BLaER1 (cell line): ENCODE measurements around the gene JAK3.
"Not testable (repeated sequence)": the region's sequence is repeated elsewhere in the genome, so short reads cannot be mapped to it uniquely, and the experiment has no call there.

Experiments
- H3K27ac ChIP-seq: shearing (Covaris generic); formaldehyde crosslinking; 2 replicates; pipeline ENCODE4 v1.8.1; 2022
- H3K27me3 ChIP-seq: shearing (Covaris generic); formaldehyde crosslinking; 2 replicates; pipeline ENCODE4 v1.8.1; 2022
- H3K36me3 ChIP-seq: shearing (Covaris generic); formaldehyde crosslinking; 2 replicates; pipeline ENCODE4 v1.8.1; 2022
- H3K4me1 ChIP-seq: shearing (Covaris generic); formaldehyde crosslinking; 2 replicates; pipeline ENCODE4 v1.8.1; 2022
- H3K4me2 ChIP-seq: shearing (Covaris generic); formaldehyde crosslinking; 2 replicates; pipeline ENCODE4 v1.8.1; 2022
- H3K4me3 ChIP-seq: shearing (Covaris generic); formaldehyde crosslinking; 2 replicates; pipeline ENCODE4 v1.8.1; 2022
- H3K9ac ChIP-seq: shearing (Covaris generic); formaldehyde crosslinking; 2 replicates; pipeline ENCODE4 v1.8.1; 2022
- H3K9me3 ChIP-seq: shearing (Covaris generic); formaldehyde crosslinking; 2 replicates; pipeline ENCODE4 v1.8.1; 2022
- H4K20me1 ChIP-seq: shearing (Covaris generic); formaldehyde crosslinking; 2 replicates; pipeline ENCODE4 v1.8.1; 2022
- Cebpa-rat ChIP-seq: shearing (Covaris generic); IDR thresholded peaks from 2 replicates; pipeline ENCODE4 v1.8.1; 2022

JAK3 gene

DNA sequence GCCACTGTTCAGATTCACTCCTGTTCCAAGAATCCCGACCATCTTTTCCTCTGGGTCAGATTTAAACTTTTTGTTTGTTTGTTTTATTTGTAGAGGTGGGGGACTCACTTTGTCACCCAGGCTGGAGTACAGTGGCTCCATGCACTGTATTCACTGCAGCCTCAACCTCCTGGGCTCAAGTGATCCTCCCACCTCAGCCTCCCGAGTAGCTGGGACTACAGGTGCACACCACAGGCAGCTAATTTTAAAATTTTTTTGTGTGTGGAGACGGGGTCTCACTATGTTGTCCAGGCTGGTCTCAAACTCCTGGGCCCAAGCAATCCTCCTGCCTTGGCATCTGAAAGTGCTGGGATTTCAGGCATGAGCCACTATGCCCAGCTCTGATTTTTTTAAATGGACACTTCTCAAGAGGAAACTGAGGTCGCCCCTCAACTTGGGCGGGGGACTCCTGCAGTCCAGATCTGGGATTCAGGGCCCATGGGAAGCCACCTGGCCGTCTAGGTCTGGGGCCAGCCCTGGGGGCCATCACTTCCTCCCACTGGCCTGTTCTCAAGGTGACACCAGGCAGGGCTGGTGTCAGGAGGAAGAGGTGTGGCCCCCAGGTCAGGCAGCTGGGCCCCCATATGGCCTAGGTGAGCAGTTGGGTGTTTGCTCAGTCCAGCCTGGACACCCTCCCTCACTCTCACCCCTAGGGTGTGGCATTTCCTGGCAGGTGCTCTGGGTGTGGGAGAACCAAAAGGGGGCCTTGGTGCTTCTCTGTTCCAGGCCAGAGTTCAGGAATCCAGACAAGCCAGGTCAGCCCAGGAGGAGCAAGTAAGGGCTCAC, 51.6 kb downstream of the JAK3 start:
- Histone ChIP-seq H3K9ac (no peak overlapping the region), H3K9me3 (no peaks in the 10 kb centered on the region), H3K4me3 (no peak overlapping the region), H3K4me1 (peaks cover 17% of the 10 kb centered on the region), H3K4me2 (no peak overlapping the region), H4K20me1 (no peaks in the 10 kb centered on the region), H3K27ac (no peak overlapping the region), H3K36me3 (no peaks in the 10 kb centered on the region), H3K27me3 (peaks cover 34% of the 10 kb centered on the region)
- no peak for TF ChIP-seq Cebpa-rat

DNA sequence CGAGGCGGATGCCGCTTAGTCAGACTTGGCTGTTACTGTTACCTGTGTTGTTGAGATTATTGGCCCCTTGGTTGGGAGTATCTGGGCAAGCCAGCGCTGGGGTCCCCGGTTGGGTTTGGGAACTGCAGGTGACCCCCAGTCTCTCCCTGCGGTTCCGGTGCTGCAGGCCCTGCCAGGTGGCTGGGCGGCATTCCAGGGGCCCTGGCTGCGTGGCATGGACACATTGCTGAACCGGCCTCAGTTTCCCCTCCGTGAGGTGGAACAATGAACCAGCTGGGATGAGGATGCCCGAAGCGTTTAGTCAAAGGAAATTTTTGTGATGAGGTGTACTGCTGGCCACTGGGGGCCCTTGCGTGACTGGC, 52.3 kb downstream of the JAK3 start:
- Histone ChIP-seq H3K27me3 (peaks cover 34% of the 10 kb centered on the region), H3K4me3 (no peak overlapping the region), H3K4me2 (no peak overlapping the region)

DNA sequence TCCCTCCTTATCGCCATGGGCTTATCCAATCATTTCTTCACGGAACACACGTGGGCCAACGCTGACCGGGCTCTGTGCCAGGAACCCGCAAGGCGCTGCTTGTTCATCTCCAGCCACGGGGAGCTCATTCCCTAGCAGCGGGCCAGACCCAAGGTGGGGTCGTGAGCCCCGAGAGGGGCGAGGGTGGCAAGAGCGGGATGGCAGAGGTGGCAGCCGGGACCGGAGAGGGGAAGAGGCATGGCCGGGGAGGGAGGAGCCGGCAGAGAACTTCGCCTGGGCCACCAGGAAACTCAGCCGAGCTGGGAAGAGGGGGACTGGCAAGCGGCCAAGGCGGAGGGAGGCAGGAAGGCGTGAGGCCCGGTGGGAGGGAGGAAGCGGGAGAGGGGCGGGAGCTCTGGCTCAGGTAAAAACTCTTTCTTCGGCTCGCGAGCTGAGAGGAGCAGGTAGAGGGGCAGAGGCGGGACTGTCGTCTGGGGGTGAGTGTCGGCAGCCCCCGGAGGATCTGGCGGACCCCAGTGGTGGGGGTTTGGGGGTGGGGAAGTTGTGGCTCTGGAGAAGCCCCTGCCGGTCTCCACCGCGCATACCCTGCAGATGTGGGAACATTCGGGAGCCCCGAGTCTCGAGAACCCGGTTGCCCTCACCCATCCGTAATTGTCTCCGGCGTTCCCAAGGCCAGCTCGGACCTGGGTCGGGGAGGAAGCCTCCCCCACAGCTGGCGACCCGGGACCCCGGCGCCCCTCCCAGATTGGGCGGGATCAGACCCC, 52.9 kb downstream of the JAK3 start, which contains the start of gene B3GNT3:
TSS of gene B3GNT3 (plus strand) at position 408 of the 764 bp plus-strand sequence. CDS start 12,670 bp downstream, outside the sequence.
- Histone ChIP-seq H3K27ac (no peak within 1 kb of the TSS), H3K9me3 (no peaks in the 10 kb centered on the region), H3K4me2 (peak within 1 kb of the TSS; percentile 36), H3K27me3 (peaks cover 34% of the 10 kb centered on the region), H3K4me3 (no peak within 1 kb of the TSS; the same call in 1 of the 2 replicates), H3K4me1 (peaks cover 30% of the 10 kb centered on the region), H3K36me3 (no peaks in the 10 kb centered on the region), H4K20me1 (no peaks in the 10 kb centered on the region), H3K9ac (no peak within 1 kb of the TSS)
- TF ChIP-seq Cebpa-rat, result no peak

More for the DNA sequence above, 52.3 kb downstream of the JAK3 start:
- no peak overlapping the region for H3K9ac ChIP-seq
- H3K36me3 ChIP-seq, result no peaks in the 10 kb centered on the region
- no peak overlapping the region for H3K27ac ChIP-seq
- H3K4me1 ChIP-seq, result peaks cover 24% of the 10 kb centered on the region
- H3K9me3 ChIP-seq, result no peaks in the 10 kb centered on the region
- no peak for TF ChIP-seq Cebpa-rat
- H4K20me1 ChIP-seq, result no peaks in the 10 kb centered on the region

DNA sequence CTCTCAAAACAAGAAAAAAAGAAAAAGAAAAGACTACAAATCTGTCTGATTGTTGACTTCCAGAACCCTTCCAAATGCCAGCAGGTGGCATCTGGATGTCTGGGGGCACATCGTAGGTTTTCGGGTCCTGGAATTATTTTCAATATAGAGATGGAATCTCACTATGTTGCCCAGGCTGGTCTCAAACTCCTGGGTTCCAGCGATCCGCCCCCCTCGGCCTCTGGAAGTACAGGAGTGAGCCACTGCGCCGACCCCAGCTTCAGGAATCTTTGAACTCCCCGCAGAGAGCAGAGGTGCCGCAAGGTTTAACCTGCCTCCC, 53.4 kb downstream of the JAK3 start:
- H3K4me1 ChIP-seq, result peaks cover 31% of the 10 kb centered on the region
- no peak overlapping the region for H3K9ac ChIP-seq
- no peaks in the 10 kb centered on the region for H3K9me3 ChIP-seq
- peaks cover 34% of the 10 kb centered on the region for H3K27me3 ChIP-seq
- H3K36me3 ChIP-seq, result peaks cover under 1% of the 10 kb centered on the region
- no peak overlapping the region for H3K4me3 ChIP-seq
- H3K27ac ChIP-seq, result no peak overlapping the region
- H3K4me2 ChIP-seq, result 0 out of 2 replicates have a peak overlapping the region, but pooled peaks have one; percentile 36
- no peaks in the 10 kb centered on the region for H4K20me1 ChIP-seq
- no peak for TF ChIP-seq Cebpa-rat

DNA sequence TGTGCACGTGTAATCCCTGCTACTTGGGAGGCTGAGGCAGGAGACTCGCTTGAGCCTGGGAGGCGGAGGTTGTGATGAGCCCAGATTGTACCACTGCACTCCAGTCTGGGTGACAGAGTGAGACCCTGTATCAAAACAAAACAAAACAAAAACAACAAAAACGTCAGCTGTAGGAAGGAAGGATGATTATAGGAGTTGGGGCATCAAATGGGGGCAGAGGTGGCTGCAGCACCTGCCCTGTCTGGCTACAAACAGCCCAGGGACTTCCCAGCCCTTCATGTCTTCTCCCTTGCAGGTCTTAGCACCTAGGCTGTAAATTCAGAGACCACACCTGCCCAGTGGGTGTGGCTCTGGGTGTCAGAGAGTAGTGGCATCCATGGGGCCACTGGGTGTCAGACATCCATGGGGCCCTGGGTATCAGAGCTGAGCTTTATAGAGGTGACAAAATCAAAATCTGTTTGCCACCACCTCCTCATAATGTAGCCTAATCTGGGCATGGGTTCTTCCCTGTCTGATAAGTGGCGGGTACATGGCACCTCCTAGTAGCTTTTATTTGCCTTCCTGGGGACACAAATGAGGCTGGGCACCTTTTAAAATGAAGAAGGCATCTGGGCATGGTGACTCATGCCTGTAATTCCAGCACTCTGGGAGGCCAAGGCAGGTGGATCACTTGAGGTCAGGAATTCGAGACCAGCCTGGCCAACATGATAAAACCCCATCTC, 57.6 kb downstream of the JAK3 start:
- Histone ChIP-seq H3K4me1 (peaks cover 30% of the 10 kb centered on the region), H4K20me1 (no peaks in the 10 kb centered on the region), H3K9ac (no peak overlapping the region), H3K4me3 (no peak overlapping the region), H3K4me2 (peak overlapping the region; percentile 63; the same call in 1 of the 2 replicates), H3K9me3 (no peaks in the 10 kb centered on the region), H3K27me3 (peaks cover 19% of the 10 kb centered on the region), H3K27ac (no peak overlapping the region), H3K36me3 (peaks cover 38% of the 10 kb centered on the region)
- no peak for TF ChIP-seq Cebpa-rat

DNA sequence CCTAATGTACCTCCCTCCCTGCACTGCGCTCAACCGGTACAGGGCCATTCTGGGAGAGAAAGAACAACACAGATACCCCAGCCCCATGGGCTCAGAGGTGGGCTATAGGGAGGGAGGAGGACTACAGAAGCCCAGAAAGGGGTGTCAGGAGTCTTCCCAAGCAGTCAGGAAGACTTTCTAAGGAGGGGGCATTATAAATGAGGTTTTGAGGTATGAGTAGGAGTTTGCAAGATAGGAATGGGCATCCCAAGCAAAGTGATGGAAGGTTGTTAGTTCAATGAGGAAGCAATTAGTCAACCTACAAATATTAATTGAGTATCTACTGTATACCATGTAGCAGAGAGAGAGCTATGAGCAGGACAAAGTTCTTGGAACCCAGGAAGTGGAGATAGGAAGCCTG, 59.1 kb downstream of the JAK3 start:
- no peak for TF ChIP-seq Cebpa-rat
- H3K27ac ChIP-seq, result no peak overlapping the region

DNA sequence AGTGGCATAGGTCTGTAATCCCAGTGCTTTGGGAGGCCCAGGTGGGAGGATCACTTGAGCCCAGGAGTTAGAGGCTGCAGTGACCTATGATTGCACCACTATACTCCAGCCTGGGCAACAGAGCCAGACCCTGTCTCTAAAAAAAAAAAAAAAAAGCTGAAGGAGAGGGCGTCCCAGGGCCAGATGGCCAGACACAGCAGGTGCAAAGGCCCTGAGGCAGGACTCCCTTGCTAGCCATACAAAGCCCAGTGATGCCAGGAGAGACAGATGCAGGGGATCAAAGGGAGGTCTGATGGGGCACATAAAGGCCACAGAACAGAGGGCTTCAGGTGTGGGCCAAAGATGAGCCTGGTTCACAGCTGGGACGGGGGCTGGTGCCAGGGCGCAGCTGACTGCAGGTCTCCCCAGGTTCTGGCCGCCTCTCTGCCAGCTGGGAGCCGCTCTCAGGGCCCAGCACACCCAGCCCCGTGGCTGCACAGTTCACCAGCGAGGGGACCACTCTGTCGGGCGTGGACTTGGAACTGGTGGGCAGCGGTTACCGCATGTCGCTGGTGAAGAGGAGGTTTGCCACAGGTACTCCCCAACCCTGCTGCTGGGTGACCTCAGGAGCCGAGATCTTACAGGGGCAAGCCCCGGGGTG, 60.4 kb downstream of the JAK3 start:
- no peak overlapping the region for H3K9ac ChIP-seq
- no peak for TF ChIP-seq Cebpa-rat
- no peak overlapping the region for H3K4me2 ChIP-seq
- H3K4me3 ChIP-seq, result no peak overlapping the region
- H3K27ac ChIP-seq, result no peak overlapping the region
- no peaks in the 10 kb centered on the region for H3K9me3 ChIP-seq
- H3K4me1 ChIP-seq, result peaks cover 25% of the 10 kb centered on the region
- H3K36me3 ChIP-seq, result peaks cover 66% of the 10 kb centered on the region
- H3K27me3 ChIP-seq, result no peaks in the 10 kb centered on the region
- H4K20me1 ChIP-seq, result no peaks in the 10 kb centered on the region; the same call in 1 of the 2 replicates

More for the DNA sequence above, 59.1 kb downstream of the JAK3 start:
- no peak overlapping the region for H3K4me3 ChIP-seq
- H3K27me3 ChIP-seq, result peaks cover 3% of the 10 kb centered on the region; the same call in 1 of the 2 replicates
- no peak overlapping the region for H3K9ac ChIP-seq
- H3K4me1 ChIP-seq, result peaks cover 25% of the 10 kb centered on the region
- no peaks in the 10 kb centered on the region for H3K9me3 ChIP-seq
- H3K4me2 ChIP-seq, result no peak overlapping the region
- H4K20me1 ChIP-seq, result no peaks in the 10 kb centered on the region; the same call in 1 of the 2 replicates
- peaks cover 54% of the 10 kb centered on the region for H3K36me3 ChIP-seq

DNA sequence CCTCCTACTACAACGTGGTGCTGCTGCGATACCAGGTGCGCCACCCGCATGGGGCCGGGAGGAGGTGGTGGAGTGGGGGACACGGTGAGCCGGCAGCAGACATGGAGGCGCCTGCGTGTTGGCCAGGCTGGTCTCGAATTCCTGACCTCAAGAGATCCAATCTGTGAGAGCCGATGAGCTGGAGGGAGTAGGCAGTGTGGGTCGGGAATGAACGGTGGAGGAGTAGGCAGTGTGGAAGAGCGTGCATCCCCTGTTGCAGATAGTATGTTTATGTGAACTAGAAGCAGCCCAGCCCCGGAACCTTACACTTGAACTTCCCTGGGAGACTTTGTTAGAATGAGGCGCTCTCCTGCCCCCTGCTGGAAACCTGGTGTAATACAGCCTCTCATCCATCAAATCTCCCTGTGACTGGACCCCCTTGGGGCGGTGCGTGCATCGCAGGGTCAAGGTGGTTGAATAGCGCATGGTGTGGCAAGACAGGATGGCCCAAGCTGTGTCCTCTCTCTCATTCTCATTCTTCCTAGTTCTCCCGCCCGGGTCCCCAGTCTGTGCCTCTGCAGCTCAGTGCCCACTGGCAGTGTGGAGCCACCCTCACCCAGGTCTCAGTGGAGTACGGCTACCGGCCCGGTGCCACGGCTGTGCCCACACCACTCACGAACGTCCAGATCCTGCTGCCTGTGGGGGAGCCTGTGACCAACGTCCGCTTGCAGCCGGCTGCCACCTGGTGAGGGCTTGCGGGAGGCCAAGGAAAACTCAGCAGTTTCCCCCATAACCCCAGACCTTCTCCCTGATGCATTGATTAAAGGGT, 63.4 kb downstream of the JAK3 start:
- Histone ChIP-seq H3K27me3 (no peaks in the 10 kb centered on the region), H3K9ac (no peak overlapping the region), H3K4me1 (0 out of 2 replicates have a peak, but pooled peaks cover 3% of the 10 kb centered on the region), H3K9me3 (no peaks in the 10 kb centered on the region), H4K20me1 (no peaks in the 10 kb centered on the region; the same call in 1 of the 2 replicates), H3K27ac (no peak overlapping the region), H3K4me2 (no peak overlapping the region), H3K36me3 (peaks cover 87% of the 10 kb centered on the region), H3K4me3 (no peak overlapping the region)
- TF ChIP-seq Cebpa-rat, result no peak

DNA sequence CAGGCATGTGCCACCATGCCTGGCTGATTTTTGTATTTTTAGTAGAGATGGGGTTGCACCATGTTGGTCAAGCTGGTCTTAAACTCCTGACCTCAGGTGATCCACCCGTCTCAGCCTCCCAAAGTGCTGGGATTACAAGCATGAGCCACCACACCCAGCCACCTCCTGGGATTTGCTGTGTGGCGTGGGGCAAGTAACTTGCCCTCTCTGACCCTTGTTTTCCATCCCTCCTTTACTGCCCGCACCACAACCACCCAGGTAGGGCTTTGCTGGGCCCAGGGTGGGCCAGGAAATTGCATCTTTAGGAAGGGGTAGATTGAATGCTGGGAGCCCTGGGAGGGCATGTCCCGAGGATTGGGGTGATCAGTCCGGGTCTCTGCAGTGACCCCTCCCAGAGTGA, 64.1 kb downstream of the JAK3 start:
- not testable (repeated sequence) for H4K20me1 ChIP-seq, H3K9ac ChIP-seq, H3K4me1 ChIP-seq, H3K4me2 ChIP-seq, H3K27ac ChIP-seq, H3K27me3 ChIP-seq, H3K9me3 ChIP-seq, H3K4me3 ChIP-seq
- H3K36me3 ChIP-seq, result peaks cover 82% of the 10 kb centered on the region
